Omental fat pad (tissue), 4 donors: ENCODE data around the gene ADCY10. TPM values are rescaled to one million over a fixed set of nuclear protein-coding genes. Genes with fewer than 3 reads are reported as not detected.
"Not testable (repeated sequence)": the region's sequence is repeated elsewhere in the genome, so short reads cannot be mapped to it uniquely, and the experiment has no call there.

Source experiments
- ATAC-seq: fragments of 150-250 bp; one replicate; pipeline ENCODE4 v1.9.1; 2016; ENCODE audit warnings: mild to moderate bottlenecking, moderate library complexity; ENCODE audit not compliant: low FRiP score
- DNase-seq: peaks from one replicate; pipeline ENCODE4 v3.0.0-alpha.2; 2019; ENCODE audit warnings: low spot score
- CTCF ChIP-seq, 3 donors: fragments of 450-650 bp; IDR thresholded peaks; one replicate each; pipeline ENCODE4 v1.5.1; 2016 to 2017; ENCODE audit warnings: antibody characterized with exemption in 3 of 3, mild to moderate bottlenecking in 3 of 3, moderate library complexity in 2 of 3
- total RNA-seq, 4 donors: library from RNA; depleted of rRNA; stranded (reverse); fragments of >200 nt; gene quantifications; one replicate each; pipeline ENCODE4 v1.1.0, GENCODE V29; 2016

The ADCY10 gene
- total RNA-seq, 4 donors from 2014 or later = 0.32 to 1.0 (median 0.75) TPM; not detected in 1

GRCh38 chr1:167836197-167836596, 77.7 kb downstream of the ADCY10 start:
- ATAC-seq = no peak
- no peak for DNase-seq
- no peak for TF ChIP-seq CTCF (IDR thresholded peaks at IDR 0.05)

DNA sequence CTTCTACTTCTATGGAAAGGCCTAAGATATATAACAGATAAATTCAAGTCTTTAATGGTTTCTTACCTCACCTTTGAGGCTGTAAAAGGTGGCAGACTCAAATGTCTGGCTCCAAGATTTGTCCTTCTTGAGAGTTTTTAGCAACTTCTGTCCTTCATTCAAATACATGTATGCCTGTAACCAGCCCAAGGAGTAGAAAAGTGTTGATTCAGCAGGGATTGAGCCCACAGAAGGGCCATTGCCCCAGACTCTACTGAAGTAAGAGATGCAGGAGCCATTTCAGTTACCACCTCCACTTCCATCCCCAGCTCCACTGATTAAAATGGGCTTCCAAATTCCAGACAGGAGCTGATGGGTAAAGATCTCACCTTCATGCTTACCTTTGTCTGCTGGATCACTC, 80.0 kb downstream of the ADCY10 start:
- DNase-seq = no peak
- TF ChIP-seq CTCF (IDR thresholded peaks at IDR 0.05) = no peak
- no peak for ATAC-seq

- no peak for TF ChIP-seq CTCF (IDR thresholded peaks at IDR 0.05)
- no peak for ATAC-seq
Measured at GRCh38 chr1:167832693-167833092, 81.2 kb downstream of the ADCY10 start.

DNA sequence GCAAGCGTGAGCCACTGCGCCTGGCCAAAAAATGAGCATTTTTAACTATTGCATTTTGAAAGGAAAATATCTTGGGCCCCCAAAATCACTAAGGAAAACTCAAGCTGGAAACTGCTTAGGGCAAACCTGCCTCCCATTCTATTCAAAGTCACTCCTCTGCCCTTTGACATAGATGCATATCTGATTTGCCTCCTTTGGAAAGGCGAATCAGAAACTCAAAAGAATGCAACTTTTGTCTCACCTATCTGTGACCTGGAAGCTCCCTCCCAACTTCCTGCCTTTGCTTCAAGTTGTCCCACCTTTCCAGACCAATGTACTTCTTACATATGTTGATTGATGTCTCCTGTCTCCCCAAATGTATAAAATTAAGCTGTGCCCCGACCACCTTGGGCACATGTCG, 83.3 kb downstream of the ADCY10 start:
- ATAC-seq = not testable (repeated sequence)

More at GRCh38 chr1:167832693-167833092, 81.2 kb downstream of the ADCY10 start:
- DNase-seq = no peak

GRCh38 chr1:167829868-167830267, 84.1 kb downstream of the ADCY10 start:
- TF ChIP-seq CTCF (IDR thresholded peaks at IDR 0.05) = no peak
- ATAC-seq = no peak
- DNase-seq = no peak

More for the DNA sequence above, 83.3 kb downstream of the ADCY10 start:
- not testable (repeated sequence) for DNase-seq

- TF ChIP-seq CTCF (IDR thresholded peaks at IDR 0.05) = no peak
- no peak for ATAC-seq
- no peak for DNase-seq
Measured at GRCh38 chr1:167826127-167826526, 87.8 kb downstream of the ADCY10 start.

DNA sequence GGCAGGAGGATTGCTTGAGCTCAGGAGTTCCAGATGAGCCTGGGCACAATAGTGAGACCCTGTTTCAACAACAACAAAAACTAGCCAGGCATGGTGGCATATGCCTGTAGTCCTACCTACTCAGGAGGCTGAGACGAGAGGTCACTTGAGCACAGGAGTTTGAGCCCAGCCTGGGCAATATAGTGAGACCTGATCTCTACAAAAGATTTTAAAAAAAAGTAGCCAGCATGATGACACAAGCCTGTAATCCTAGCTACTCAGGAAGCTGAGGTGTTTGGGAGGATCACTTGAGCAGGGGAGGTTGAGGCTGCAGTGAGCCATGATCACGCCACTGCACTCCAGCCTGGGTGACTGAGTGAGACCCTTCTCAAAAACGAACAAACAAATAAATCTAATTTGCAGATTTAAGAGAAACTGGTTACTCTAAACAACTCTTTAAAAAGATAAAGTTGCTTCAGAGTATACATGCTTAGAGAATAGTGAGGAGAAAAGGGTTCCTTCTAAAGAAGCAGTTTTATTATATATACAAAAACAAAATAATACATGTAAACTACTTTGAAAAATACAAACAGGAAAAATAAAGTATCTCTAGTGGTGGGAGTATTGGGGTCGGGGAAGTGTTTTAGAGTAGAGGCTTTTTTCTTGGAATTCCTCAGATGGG, 88.4 kb downstream of the ADCY10 start:
- DNase-seq = no peak
- no peak for TF ChIP-seq CTCF (IDR thresholded peaks at IDR 0.05)
- no peak for ATAC-seq
